ENCODE results near the gene CAPZB. TPM values are rescaled to one million over a fixed set of nuclear protein-coding genes. Genes with fewer than 3 reads are reported as not detected.
A peak's percentile ranks its signal among the peaks of the same experiment; 100 is the strongest.

The CAPZB gene
- total RNA-seq, 1 donor from 2014 or later, result 352 TPM

GRCh38 chr1:19432943-19433718 is 52.2 kb downstream of the CAPZB start:
- DNase-seq (ENCODE audit: low spot score), result no peak
- peaks cover 85% of the 10 kb centered on the region for H3K4me1 Mint-ChIP-seq (ENCODE audit: low read depth)

GRCh38 chr1:19430121-19431068 is 54.9 kb downstream of the CAPZB start:
- H3K27ac Mint-ChIP-seq (ENCODE audit: unreplicated experiment), result peak overlapping the region; percentile 96
- peaks cover 83% of the 10 kb centered on the region for H3K4me1 Mint-ChIP-seq (ENCODE audit: low read depth)
- no peaks in the 10 kb centered on the region for H3K27me3 Mint-ChIP-seq (ENCODE audit: low read depth)
- peaks cover 4% of the 10 kb centered on the region for H3K36me3 Mint-ChIP-seq (ENCODE audit: low read depth)
- no peaks in the 10 kb centered on the region for H3K9me3 Mint-ChIP-seq (ENCODE audit: low read depth)
- H3K4me3 Mint-ChIP-seq (ENCODE audit: unreplicated experiment), result no peak overlapping the region
- TF ChIP-seq CTCF (IDR thresholded peaks at IDR 0.05), result no peak
- DNase-seq (ENCODE audit: low spot score), result no peak

More at GRCh38 chr1:19432943-19433718, 52.2 kb downstream of the CAPZB start:
- Mint-ChIP-seq H3K4me3 (ENCODE audit: unreplicated experiment) (no peak overlapping the region), H3K36me3 (ENCODE audit: low read depth) (peaks cover 2% of the 10 kb centered on the region), H3K27me3 (ENCODE audit: low read depth) (no peaks in the 10 kb centered on the region), H3K9me3 (ENCODE audit: low read depth) (no peaks in the 10 kb centered on the region), H3K27ac (ENCODE audit: unreplicated experiment) (peak overlapping the region; percentile 99)
- TF ChIP-seq CTCF (IDR thresholded peaks at IDR 0.05), result no peak

- no peak for TF ChIP-seq CTCF (IDR thresholded peaks at IDR 0.05)
- Mint-ChIP-seq H3K4me1 (ENCODE audit: low read depth) (peaks cover 83% of the 10 kb centered on the region), H3K4me3 (ENCODE audit: unreplicated experiment) (no peak overlapping the region), H3K27me3 (ENCODE audit: low read depth) (no peaks in the 10 kb centered on the region), H3K36me3 (ENCODE audit: low read depth) (peaks cover 4% of the 10 kb centered on the region), H3K27ac (ENCODE audit: unreplicated experiment) (peak overlapping the region; percentile 96), H3K9me3 (ENCODE audit: low read depth) (no peaks in the 10 kb centered on the region)
- DNase-seq (ENCODE audit: low spot score), result no peak
Measured at GRCh38 chr1:19429611-19430010, 55.7 kb downstream of the CAPZB start.

GRCh38 chr1:19427087-19427781 is 58.1 kb downstream of the CAPZB start:
- Mint-ChIP-seq H3K4me1 (ENCODE audit: low read depth) (peaks cover 75% of the 10 kb centered on the region), H3K9me3 (ENCODE audit: low read depth) (no peaks in the 10 kb centered on the region), H3K4me3 (ENCODE audit: unreplicated experiment) (no peak overlapping the region), H3K27ac (ENCODE audit: unreplicated experiment) (peak overlapping the region; percentile 74), H3K36me3 (ENCODE audit: low read depth) (peaks cover 4% of the 10 kb centered on the region), H3K27me3 (ENCODE audit: low read depth) (no peaks in the 10 kb centered on the region)
- no peak for TF ChIP-seq CTCF (IDR thresholded peaks at IDR 0.05)
- DNase-seq (ENCODE audit: low spot score), result no peak

All from chondrocyte (in vitro differentiated cells).